HG02588 (cell line): Measurements from ENCODE around the gene ANP32B.
"Not testable (repeated sequence)": the region's sequence is repeated elsewhere in the genome, so short reads cannot be mapped to it uniquely, and the experiment has no call there.

Experiments used
- ATAC-seq: cut with Tn5 transposase; IDR thresholded peaks from one replicate; pipeline ENCODE4 v1.9.1; 2021; ENCODE audit warnings: mild to moderate bottlenecking, moderate library complexity; ENCODE audit not compliant: unreplicated experiment

The ANP32B gene

DNA sequence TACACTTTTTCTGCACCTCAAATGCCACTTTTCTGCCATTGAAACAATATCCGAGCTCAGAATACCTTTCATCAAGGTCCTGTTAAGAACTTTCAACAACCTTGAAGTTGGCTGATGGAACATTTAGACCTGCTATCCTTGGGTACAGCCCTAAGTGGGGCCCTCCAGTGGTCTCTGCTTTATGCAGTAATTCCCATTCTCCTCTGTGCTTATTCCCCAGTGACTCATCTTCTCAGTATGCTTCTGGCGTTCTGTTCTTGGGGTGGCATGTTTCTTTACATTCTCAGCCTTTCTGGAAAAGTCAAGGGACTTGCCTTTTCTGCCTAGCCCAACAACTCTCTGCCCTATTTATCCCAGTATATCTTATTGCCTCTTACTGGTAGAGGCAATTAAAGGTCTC, 7.1 kb downstream of the ANP32B start:
- ATAC-seq: no peak

- ATAC-seq: no peak
Measured at GRCh38 chr9:97991818-97992217, 8.7 kb downstream of the ANP32B start.

DNA sequence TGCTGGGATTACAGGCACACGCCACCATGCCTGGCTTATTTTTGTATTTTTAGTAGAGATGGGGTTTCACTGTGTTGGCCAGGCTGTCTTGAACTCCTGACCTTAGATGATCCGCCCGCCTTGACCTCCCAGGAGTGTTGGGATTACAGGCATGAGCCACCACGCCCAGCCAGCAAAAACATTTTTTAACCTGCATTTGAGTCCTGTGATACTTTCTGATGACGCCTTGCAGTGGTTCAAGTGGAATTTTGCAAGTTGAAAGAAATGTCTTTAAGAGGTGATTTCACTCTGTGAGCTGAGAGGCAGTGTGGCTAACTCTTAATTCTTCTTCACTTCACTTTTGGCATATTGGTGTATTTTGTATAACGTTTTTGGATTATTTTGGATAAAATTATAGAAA, 9.1 kb downstream of the ANP32B start:
- no peak for ATAC-seq

DNA sequence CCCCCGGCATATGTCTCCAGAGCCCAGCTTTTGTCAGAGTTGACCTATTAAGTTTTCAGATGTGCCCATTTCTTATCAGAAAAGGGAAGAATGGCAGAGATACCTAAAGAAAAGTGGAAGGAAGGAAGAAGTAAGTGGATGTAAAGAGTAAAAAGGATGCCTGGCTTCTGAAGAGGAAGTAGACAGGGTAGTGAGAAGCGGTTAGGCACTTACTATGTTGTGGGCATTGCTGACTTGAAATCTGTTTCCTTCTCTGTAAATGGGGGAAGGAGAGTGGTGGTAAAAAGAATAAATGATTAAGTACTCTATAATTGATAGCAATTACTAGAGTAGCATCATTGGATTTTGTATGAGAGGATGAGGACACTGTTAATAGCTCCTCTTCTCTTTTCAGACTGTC, 9.9 kb downstream of the ANP32B start:
- no peak for ATAC-seq

DNA sequence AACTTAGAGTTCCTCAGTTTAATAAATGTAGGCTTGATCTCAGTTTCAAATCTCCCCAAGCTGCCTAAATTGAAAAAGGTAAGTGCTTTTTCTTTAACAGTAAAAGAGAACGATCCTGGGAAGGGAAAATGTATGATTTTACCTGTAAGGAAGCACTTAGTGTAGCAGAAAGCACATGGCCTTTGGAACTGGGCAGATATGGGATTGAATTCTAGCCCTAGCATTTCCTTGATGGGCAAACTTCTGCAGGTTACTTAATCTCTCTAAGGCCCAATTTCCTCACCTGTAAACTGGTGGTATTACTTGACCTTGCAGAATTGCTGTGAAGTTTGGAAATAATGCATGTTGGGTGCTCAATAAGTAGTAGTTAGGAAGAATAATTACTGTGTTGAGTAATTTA, 11.6 kb downstream of the ANP32B start:
- ATAC-seq: no peak

DNA sequence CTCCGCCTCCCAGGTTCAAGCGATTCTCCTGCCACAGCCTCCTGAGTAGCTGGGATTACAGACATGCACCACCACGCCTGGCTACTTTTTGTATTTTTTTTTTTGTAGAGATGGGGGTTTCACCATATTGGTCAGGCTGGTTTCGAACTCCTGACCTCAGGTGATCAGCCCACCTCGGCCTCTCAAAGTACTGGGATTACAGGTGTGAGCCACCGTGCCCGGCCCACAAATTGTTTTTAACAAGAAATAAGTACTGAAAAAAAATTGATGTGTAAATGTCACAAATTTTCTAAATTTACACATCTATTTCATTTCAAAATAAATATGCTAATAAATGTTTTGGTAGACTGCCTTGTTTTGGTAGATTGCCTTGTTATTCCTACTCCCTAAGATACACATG, 13.5 kb downstream of the ANP32B start:
- ATAC-seq: not testable (repeated sequence)

DNA sequence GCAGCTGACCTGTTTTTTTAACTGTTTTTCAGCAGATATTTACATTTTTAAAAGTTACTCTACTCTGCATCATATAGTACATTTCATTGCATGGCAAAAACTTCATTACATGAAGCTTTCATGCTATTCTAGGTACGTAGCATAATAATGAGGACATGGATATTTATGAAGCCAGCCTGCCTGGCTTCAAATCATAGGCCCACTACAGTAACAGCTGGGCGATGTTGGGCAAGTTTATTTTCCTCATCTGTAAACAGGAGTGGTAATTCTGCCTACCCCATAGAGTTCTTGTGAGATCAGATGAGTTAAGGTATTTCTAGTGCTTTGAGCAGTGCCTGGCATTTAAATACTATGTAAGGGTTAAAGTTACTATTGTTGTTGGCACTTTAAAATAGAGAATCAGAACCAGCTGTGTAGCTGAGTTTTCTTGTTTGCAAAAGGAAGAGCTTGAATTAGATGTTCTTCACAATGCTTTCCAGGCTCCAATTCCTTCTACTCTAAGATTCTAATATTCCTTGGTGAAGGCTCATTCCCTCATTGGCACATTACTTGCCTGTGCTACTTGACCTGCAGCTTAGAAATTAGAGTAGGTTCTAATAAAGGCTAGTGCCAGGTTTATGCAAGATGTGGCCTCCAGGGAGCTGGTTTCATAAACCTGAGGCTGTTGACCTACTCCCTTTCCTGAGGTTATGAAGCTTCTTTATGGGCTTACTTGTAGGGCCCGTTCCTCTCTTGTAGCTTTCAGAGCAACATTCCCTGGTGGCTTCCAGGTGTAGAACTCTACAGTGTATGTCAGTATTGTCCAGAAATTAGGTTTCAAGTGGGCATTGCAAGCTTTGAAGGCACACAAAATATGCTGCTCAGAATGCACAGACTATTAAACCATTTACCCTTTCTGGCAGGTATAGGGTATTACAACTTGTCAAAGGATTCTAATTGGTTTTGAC, 14.5 kb downstream of the ANP32B start:
- no peak for ATAC-seq

GRCh38 chr9:98002808-98003207, 19.7 kb downstream of the ANP32B start:
- no peak for ATAC-seq

GRCh38 chr9:98006127-98006796, 23.1 kb downstream of the ANP32B start:
- ATAC-seq: no peak

- ATAC-seq: no peak
Measured at GRCh38 chr9:98007251-98007928, 24.2 kb downstream of the ANP32B start.

- no peak for ATAC-seq
Measured at GRCh38 chr9:98008764-98009163, 25.6 kb downstream of the ANP32B start.

DNA sequence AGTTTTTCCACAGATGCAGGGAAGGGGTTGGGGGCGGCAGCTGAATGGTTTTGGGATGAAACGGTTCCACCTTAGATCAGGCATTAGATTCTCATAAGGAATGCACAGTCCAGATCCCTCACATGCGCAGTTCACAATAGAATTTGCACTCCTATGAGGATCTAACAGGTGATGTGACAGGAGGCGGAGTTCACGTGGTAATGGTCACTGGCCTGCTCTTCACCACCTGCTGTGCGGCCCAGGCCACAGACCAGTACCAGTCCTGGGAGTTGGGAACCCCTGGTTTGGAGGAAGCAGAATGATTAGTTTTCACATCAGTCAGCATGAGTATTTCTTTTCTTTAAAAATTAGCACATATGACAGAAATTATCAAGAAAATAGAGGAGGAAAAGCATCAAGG, 26.3 kb downstream of the ANP32B start:
- no peak for ATAC-seq

DNA sequence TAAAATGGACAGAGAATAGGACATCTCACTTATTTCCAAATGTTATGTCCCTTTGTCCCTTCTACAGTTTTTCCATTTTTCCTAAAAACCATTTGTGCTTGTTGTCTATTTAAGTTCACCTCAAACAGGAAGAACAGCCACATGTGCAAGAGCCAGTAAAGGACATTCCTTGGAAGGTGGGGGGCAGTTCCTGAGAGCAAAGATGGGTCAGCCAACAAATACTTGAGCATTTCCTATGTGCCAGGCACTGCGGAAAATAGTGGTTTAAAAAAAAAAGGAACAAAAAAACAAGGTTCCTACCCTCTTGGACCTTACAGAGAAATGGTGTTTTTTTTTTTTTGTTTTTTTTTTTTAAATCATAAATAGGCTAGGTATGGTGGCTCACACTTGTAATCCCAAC, 26.8 kb downstream of the ANP32B start:
- ATAC-seq: no peak

DNA sequence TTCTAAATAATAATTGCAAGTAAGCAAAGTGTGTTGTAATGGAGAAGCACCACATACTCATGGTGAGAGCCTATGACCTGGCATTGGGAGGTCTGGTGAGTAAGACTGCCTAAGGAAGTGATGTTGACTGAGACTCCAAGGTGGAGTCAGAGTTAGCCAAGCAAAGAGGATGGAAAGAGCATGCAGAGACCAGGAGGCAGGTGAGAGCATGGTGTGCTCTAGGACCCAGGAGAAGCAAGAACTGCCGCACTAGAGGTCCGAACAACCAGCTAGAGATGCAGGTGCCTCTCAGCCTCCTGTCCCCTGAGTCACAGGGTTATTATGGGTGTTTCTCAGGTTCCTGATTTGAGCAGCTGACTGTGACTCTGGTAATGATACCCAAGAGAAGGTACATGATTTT, 27.3 kb downstream of the ANP32B start:
- ATAC-seq: peak; percentile 94

- no peak for ATAC-seq
Measured at GRCh38 chr9:98011122-98011521, 28.0 kb downstream of the ANP32B start.

DNA sequence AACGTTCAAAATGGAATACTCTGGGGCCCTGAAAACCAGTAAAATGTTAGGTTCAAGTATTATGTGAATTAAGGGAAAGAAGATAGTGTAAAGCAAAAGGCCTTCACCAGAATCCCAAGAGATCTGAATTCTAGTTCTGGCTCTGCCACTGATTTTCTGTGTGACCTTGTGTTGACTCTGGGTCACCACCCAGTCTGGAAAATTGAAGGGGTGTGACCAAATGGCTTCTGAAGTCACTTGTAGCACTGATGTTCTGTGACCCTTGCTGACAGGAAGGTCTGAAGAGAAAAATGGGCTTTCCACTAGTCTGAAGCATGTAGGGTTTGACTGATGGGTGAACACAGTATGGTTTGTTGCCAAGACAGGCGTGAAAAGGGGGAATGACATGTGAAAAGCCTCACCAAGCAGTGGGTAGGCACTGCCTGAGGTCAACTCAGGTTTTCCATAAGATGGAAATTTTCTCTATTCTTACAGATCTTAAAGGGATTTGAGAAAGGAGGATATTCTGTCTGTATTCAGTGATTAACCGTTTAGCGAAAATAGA, 33.1 kb downstream of the ANP32B start:
- no peak for ATAC-seq

DNA sequence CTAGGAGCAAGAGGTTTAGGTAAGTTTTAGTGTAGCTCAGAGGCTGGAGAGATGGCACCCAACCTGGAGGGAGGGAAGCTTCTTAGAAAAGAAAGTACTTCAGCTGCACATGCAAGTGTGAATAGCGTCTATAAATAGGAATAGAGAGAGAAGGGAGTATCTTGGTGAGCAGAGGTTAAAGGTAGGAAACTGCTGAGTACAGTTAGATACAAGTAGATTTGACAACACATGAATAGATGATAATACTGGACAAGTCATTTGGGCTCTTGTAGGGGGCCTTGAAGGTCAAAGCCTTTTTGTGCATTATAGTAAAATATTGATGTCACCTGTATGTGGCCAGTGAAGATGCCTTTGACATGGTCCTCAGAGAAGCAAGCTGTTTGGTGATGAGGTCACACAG, 34.2 kb downstream of the ANP32B start:
- ATAC-seq: no peak

GRCh38 chr9:98018347-98018746, 35.2 kb downstream of the ANP32B start:
- no peak for ATAC-seq

GRCh38 chr9:98019098-98019497, 36.0 kb downstream of the ANP32B start:
- ATAC-seq: no peak

DNA sequence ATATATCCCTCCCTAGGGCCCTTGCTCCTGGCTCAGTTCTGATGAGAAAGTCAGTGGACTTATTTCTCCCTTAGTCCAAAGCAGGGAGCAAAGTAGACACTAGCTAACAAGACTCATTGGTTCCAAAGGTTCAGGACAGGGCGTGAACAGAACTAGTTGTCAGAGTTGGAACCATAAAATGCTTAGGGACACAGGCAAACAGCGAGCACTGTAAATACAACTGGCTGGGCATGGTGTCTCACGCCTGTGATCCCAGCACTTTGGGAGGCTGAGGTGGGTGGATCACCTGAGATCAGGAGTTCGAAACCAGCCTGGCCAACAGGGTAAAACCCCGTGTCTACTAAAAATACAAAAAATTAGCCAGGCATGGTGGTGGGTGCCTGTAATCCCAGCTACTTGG, 36.7 kb downstream of the ANP32B start:
- not testable (repeated sequence) for ATAC-seq

DNA sequence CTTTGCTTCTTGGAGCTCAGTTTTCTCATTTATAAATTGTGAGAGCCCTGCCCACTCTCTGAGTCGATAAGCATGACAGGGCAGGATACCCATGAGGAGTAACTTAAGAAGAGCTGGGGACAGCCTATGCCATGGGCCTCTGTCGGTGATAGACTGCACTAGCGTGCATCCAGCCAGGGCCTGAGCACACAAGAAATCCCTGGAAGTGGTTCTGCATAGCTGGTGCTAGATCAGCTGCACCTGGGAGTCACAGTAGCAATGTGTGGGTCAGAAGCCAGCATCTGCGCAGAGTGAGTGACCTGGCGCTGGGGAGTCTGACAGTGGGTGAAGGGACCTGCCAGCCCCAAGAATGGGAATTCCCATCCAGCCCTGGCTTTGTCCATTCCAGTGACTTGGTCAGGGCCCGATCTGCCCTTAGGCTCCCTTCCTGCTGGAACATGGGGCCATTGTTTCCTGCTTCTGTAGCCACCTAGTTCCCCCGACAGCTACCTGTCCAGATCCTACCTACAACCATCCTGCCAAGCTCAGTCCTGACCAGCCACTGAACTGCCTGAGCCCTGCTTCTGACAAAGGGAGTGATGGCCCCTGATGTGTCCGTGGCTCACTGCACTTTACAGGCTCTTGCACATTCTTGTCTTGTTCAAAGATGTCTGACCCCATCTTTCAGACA, 37.5 kb downstream of the ANP32B start:
- ATAC-seq: no peak
